SK-N-SH (cell line): ENCODE measurements around the gene CD38. TPM values are rescaled to one million over a fixed set of nuclear protein-coding genes. Genes with fewer than 3 reads are reported as not detected.

Experiments
- CTCF ChIA-PET: fragments of 300-600, 350-600 bp; formaldehyde crosslinking; extraction: SDS; loops from one replicate; lab custom pipeline; 2021; lab: Yijun Ruan, JAX
- POLR2A ChIA-PET: fragments of 350-600 bp; sonication (Branson Sonifier 250); formaldehyde crosslinking; extraction: SDS; loops from one replicate; lab custom pipeline; 2020; ENCODE audit warnings: antibody characterized with exemption, inconsistent platforms; lab: Yijun Ruan, JAX
- DNase-seq: peaks from one replicate; pipeline ENCODE4 v3.0.0; 2012
- H2AFZ ChIP-seq: fragments of 200-600 bp; sonication (generic); 2 replicates; pipeline ENCODE4 v1.8.1; 2016; ENCODE audit warnings: antibody characterized with exemption, mild to moderate bottlenecking, low read depth
- H3F3A ChIP-seq: fragments of 200-600 bp; sonication (generic); replicated peaks from 2 replicates; pipeline ENCODE3; 2016; ENCODE audit warnings: antibody characterized with exemption, mild to moderate bottlenecking; ENCODE audit not compliant: insufficient read depth
- H3K27ac ChIP-seq, 2 experiments: fragments of 200-500 bp in 1 of 2; fragments of 200-600 bp in 1 of 2; sonication (Bioruptor generic) in 1 of 2; sonication (generic), shearing (Covaris generic) in 1 of 2; 2 replicates each; pipeline versions ENCODE4 v1.5.1 to v1.6.1; 2014 to 2016; ENCODE audit warnings: low read depth in 2 of 2, inconsistent platforms in 1 of 2, low read length in 1 of 2, mild to moderate bottlenecking in 1 of 2, mixed read lengths in 1 of 2
- H3K27me3 ChIP-seq: fragments of 200-600 bp; sonication (generic), shearing (Covaris generic); 2 replicates; pipeline ENCODE4 v1.6.1; 2016; ENCODE audit warnings: mixed run types; ENCODE audit not compliant: insufficient read depth
- H3K36me3 ChIP-seq, 2 experiments: fragments of 200-500 bp in 1 of 2; fragments of 200-600 bp in 1 of 2; sonication (Bioruptor generic) in 1 of 2; sonication (generic) in 1 of 2; replicated peaks in 1 of 2; 2 replicates each; pipeline versions ENCODE3 to v1.5.1; 2014 to 2016; ENCODE audit warnings: low read length in 1 of 2, mild to moderate bottlenecking in 1 of 2; ENCODE audit not compliant: insufficient read depth in 2 of 2, control insufficient read depth in 1 of 2
- H3K4me1 ChIP-seq, 2 experiments: fragments of 200-500 bp in 1 of 2; fragments of 200-600 bp in 1 of 2; sonication (Bioruptor generic) in 1 of 2; sonication (generic), shearing (Covaris generic) in 1 of 2; 2 replicates each; pipeline versions ENCODE4 v1.5.1 to v1.6.1; 2014 to 2016; ENCODE audit warnings: low read depth in 1 of 2, low read length in 1 of 2, mixed run types in 1 of 2; ENCODE audit not compliant: insufficient read depth in 2 of 2, control insufficient read depth in 1 of 2
- H3K4me2 ChIP-seq: fragments of 200-600 bp; sonication (generic), shearing (Covaris generic); 2 replicates; pipeline ENCODE4 v1.6.1; 2017; ENCODE audit warnings: mixed run types
- H3K4me3 ChIP-seq, 2 experiments: fragments of 200-500 bp in 1 of 2; fragments of 200-600 bp in 1 of 2; sonication (Bioruptor generic) in 1 of 2; sonication (generic), shearing (Covaris generic) in 1 of 2; 2 replicates each; pipeline versions ENCODE4 v1.5.1 to v1.8.1; 2014 to 2016; ENCODE audit warnings: low read depth in 2 of 2, inconsistent platforms in 1 of 2, low read length in 1 of 2, mild to moderate bottlenecking in 1 of 2, mixed read lengths in 1 of 2, moderate library complexity in 1 of 2
- H3K79me2 ChIP-seq: fragments of 200-600 bp; sonication (generic); 2 replicates; pipeline ENCODE4 v1.8.1; 2017; ENCODE audit warnings: mild to moderate bottlenecking; ENCODE audit not compliant: insufficient read depth
- H3K9ac ChIP-seq: fragments of 200-600 bp; sonication (generic); 2 replicates; pipeline ENCODE4 v1.6.1; 2017; ENCODE audit warnings: mixed run types
- H3K9me2 ChIP-seq: fragments of 200-600 bp; sonication (generic); 2 replicates; pipeline ENCODE4 v1.6.1; 2017; ENCODE audit warnings: mixed run types
- H3K9me3 ChIP-seq: fragments of 200-600 bp; sonication (generic); 2 replicates; pipeline ENCODE4 v1.6.1; 2017; ENCODE audit warnings: mixed run types, mild to moderate bottlenecking, moderate library complexity
- H4K20me1 ChIP-seq: fragments of 200-600 bp; sonication (generic); 2 replicates; pipeline ENCODE4 v1.6.1; 2017; ENCODE audit warnings: mild to moderate bottlenecking, mixed run types; ENCODE audit not compliant: insufficient read depth
- CHD2 ChIP-seq: fragments of 150-350 bp; IDR thresholded peaks from 2 replicates; pipeline ENCODE4 v1.6.1; 2018; ENCODE audit warnings: low read length; ENCODE audit not compliant: partially characterized antibody
- CTCF ChIP-seq: fragments of 200-600 bp; sonication (generic); IDR thresholded peaks from 2 replicates; pipeline ENCODE4 v1.6.1; 2017; ENCODE audit warnings: antibody characterized with exemption, mild to moderate bottlenecking, moderate library complexity
- EZH2phosphoT487 ChIP-seq: fragments of 200-600 bp; sonication (generic); IDR thresholded peaks from 2 replicates; pipeline ENCODE4 v1.6.1; 2017; ENCODE audit warnings: low read depth, mixed run types, mild to moderate bottlenecking, antibody characterized with exemption, moderate library complexity, borderline replicate concordance
- MAX ChIP-seq: IDR thresholded peaks from 2 replicates; pipeline ENCODE4 v1.4.0; 2012; ENCODE audit warnings: low read depth
- MXI1 ChIP-seq: IDR thresholded peaks from 2 replicates; pipeline ENCODE4 v1.6.1; 2012; ENCODE audit warnings: mild to moderate bottlenecking, low read depth, low read length, improper control_type of control experiment
- RAD21 ChIP-seq: IDR thresholded peaks from 2 replicates; pipeline ENCODE4 v1.6.1; 2012; ENCODE audit warnings: mild to moderate bottlenecking, low read length
- RXRA ChIP-seq: IDR thresholded peaks from 2 replicates; pipeline ENCODE4 v1.4.0; 2012; ENCODE audit warnings: low read depth, mild to moderate bottlenecking, borderline replicate concordance
- SIN3A ChIP-seq: IDR thresholded peaks from 2 replicates; pipeline ENCODE4 v1.6.1; 2012; ENCODE audit warnings: low read depth, mild to moderate bottlenecking, low read length, moderate library complexity, borderline replicate concordance
- TAF1 ChIP-seq: IDR thresholded peaks from 2 replicates; pipeline ENCODE4 v1.6.1; 2012; ENCODE audit warnings: low read depth, mild to moderate bottlenecking, low read length, moderate library complexity, borderline replicate concordance
- TCF12 ChIP-seq: IDR thresholded peaks from 2 replicates; pipeline ENCODE4 v1.4.0; 2012
- TEAD4 ChIP-seq: IDR thresholded peaks from 2 replicates; pipeline ENCODE4 v1.4.0; 2012; ENCODE audit warnings: mild to moderate bottlenecking, borderline replicate concordance; ENCODE audit not compliant: insufficient read depth
- USF2 ChIP-seq: fragments of 150-350 bp; IDR thresholded peaks from 2 replicates; pipeline ENCODE4 v1.6.1; 2017; ENCODE audit warnings: antibody characterized with exemption, low read length, low read depth, borderline replicate concordance
- YY1 ChIP-seq: IDR thresholded peaks from 2 replicates; pipeline ENCODE4 v1.4.0; 2012; ENCODE audit warnings: low read depth, mild to moderate bottlenecking
- WGBS: methylation state at CpG from one replicate; pipeline ENCODE4 v1.1.6; 2017; ENCODE audit warnings: low lambda C conversion rate; 5-methylcytosine and 5-hydroxymethylcytosine counted together
- polyA plus RNA-seq, 3 experiments: library from polyadenylated mRNA; depleted of rRNA; stranded (reverse); fragments of >200 nt; gene quantifications; 2 replicates each; pipeline ENCODE4 v1.2.3, GENCODE V29; 2012
- TF ChIP-seq, protein P1 (sequence below): IDR thresholded peaks from 2 replicates; pipeline ENCODE4 v1.6.1; 2012; ENCODE audit warnings: mild to moderate bottlenecking, low read depth, low read length, moderate library complexity
- TF ChIP-seq, protein P2 (sequence below): IDR thresholded peaks from 2 replicates; pipeline ENCODE4 v1.4.0; 2012; ENCODE audit warnings: low read depth, borderline replicate concordance

The CD38 gene
- polyA plus RNA-seq, 1 of the 3 experiments (the other 2 are of a cell fraction): 0.02 TPM

GRCh38 chr4:15901998-15902397 lies 123.9 kb downstream of the CD38 start:
- no peak overlapping the region for H3K4me2 ChIP-seq
- no peak overlapping the region for H2AFZ ChIP-seq
- H3K4me3 ChIP-seq: no peak overlapping the region
- DNase-seq: no peak
- no peak overlapping the region for H3K9ac ChIP-seq
- no peak overlapping the region for H3K27ac ChIP-seq
- CTCF ChIA-PET: interaction anchor here (1.2 to 2.2 kb wide), 3 partner anchors 19 to 96 kb away, joined by 4 to 10 read pairs (median 7); no protein-coding TSS in a partner anchor
- peaks cover 0 to 7% of the 10 kb centered on the region in 2 experiments; a peak in 1 of 4 replicates for H3K4me1 ChIP-seq
- no peaks in the 10 kb centered on the region for H3K36me3 ChIP-seq
- no peaks in the 10 kb centered on the region; the same call in 1 of the 2 replicates for H3K27me3 ChIP-seq
- no peaks in the 10 kb centered on the region for H3F3A ChIP-seq
- POLR2A ChIA-PET: no interaction called here
- no peaks in the 10 kb centered on the region for H3K79me2 ChIP-seq
- H4K20me1 ChIP-seq: no peaks in the 10 kb centered on the region
- H3K9me3 ChIP-seq: no peaks in the 10 kb centered on the region
- H3K9me2 ChIP-seq: no peaks in the 10 kb centered on the region
- WGBS: 75% methylated on average over 2 of the region's 2 CpGs
- TF ChIP-seq CTCF: no peak
- TF ChIP-seq USF2: no peak
- TF ChIP-seq RXRA: no peak
- no peak for TF ChIP-seq CHD2
- TF ChIP-seq TEAD4: no peak
- no peak for TF ChIP-seq TAF1
- TF ChIP-seq EZH2phosphoT487: no peak
- TF ChIP-seq, protein P1, sequence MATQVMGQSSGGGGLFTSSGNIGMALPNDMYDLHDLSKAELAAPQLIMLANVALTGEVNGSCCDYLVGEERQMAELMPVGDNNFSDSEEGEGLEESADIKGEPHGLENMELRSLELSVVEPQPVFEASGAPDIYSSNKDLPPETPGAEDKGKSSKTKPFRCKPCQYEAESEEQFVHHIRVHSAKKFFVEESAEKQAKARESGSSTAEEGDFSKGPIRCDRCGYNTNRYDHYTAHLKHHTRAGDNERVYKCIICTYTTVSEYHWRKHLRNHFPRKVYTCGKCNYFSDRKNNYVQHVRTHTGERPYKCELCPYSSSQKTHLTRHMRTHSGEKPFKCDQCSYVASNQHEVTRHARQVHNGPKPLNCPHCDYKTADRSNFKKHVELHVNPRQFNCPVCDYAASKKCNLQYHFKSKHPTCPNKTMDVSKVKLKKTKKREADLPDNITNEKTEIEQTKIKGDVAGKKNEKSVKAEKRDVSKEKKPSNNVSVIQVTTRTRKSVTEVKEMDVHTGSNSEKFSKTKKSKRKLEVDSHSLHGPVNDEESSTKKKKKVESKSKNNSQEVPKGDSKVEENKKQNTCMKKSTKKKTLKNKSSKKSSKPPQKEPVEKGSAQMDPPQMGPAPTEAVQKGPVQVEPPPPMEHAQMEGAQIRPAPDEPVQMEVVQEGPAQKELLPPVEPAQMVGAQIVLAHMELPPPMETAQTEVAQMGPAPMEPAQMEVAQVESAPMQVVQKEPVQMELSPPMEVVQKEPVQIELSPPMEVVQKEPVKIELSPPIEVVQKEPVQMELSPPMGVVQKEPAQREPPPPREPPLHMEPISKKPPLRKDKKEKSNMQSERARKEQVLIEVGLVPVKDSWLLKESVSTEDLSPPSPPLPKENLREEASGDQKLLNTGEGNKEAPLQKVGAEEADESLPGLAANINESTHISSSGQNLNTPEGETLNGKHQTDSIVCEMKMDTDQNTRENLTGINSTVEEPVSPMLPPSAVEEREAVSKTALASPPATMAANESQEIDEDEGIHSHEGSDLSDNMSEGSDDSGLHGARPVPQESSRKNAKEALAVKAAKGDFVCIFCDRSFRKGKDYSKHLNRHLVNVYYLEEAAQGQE: no peak
- TF ChIP-seq MAX: no peak
- TF ChIP-seq TCF12: no peak
- TF ChIP-seq, protein P2, sequence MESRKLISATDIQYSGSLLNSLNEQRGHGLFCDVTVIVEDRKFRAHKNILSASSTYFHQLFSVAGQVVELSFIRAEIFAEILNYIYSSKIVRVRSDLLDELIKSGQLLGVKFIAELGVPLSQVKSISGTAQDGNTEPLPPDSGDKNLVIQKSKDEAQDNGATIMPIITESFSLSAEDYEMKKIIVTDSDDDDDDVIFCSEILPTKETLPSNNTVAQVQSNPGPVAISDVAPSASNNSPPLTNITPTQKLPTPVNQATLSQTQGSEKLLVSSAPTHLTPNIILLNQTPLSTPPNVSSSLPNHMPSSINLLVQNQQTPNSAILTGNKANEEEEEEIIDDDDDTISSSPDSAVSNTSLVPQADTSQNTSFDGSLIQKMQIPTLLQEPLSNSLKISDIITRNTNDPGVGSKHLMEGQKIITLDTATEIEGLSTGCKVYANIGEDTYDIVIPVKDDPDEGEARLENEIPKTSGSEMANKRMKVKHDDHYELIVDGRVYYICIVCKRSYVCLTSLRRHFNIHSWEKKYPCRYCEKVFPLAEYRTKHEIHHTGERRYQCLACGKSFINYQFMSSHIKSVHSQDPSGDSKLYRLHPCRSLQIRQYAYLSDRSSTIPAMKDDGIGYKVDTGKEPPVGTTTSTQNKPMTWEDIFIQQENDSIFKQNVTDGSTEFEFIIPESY: no peak
- no peak for TF ChIP-seq YY1
- no peak for TF ChIP-seq SIN3A
- TF ChIP-seq MXI1: no peak
- no peak for TF ChIP-seq RAD21
